HepG2 (cell line): ENCODE data around the gene XPNPEP3. TPM values are rescaled to one million over a fixed set of nuclear protein-coding genes. Genes with fewer than 3 reads are reported as not detected.
A peak's percentile ranks its signal among the peaks of the same experiment; 100 is the strongest.

Experiments used
- AHDC1 ChIP-seq: sonication (generic); formaldehyde crosslinking; IDR thresholded peaks from 2 replicates; pipeline ENCODE4 v1.5.1; 2020; ENCODE audit warnings: mild to moderate bottlenecking, missing genetic modification reagents, borderline replicate concordance
- IKZF5 ChIP-seq: IDR thresholded peaks from 2 replicates; pipeline ENCODE4 v1.6.1; 2018; ENCODE audit warnings: missing genetic modification reagents, mild to moderate bottlenecking, missing compliant biosample characterization
- NKX3-1 ChIP-seq: sonication (generic); formaldehyde crosslinking; IDR thresholded peaks from 2 replicates; pipeline ENCODE4 v1.5.0; 2020; ENCODE audit warnings: missing genetic modification reagents
- PHF20 ChIP-seq: sonication (generic); formaldehyde crosslinking; IDR thresholded peaks from 2 replicates; pipeline ENCODE4 v1.5.0; 2020; ENCODE audit warnings: mild to moderate bottlenecking, missing genetic modification reagents
- SP2 ChIP-seq: sonication (generic); formaldehyde crosslinking; IDR thresholded peaks from 2 replicates; pipeline ENCODE4 v1.5.1; 2020; ENCODE audit warnings: mild to moderate bottlenecking, missing genetic modification reagents
- TFDP1 ChIP-seq: IDR thresholded peaks from 2 replicates; pipeline ENCODE4 v1.6.1; 2016; ENCODE audit warnings: missing compliant biosample characterization, missing genetic modification reagents, borderline replicate concordance
- THAP11 ChIP-seq: IDR thresholded peaks from 2 replicates; pipeline ENCODE4 v1.6.1; 2016; ENCODE audit warnings: missing biosample characterization, missing genetic modification reagents
- ZBTB49 ChIP-seq: sonication (generic); formaldehyde crosslinking; IDR thresholded peaks from 2 replicates; pipeline ENCODE4 v1.4.0; 2020; ENCODE audit warnings: missing genetic modification reagents, borderline replicate concordance
- ZNF235 ChIP-seq: sonication (generic); formaldehyde crosslinking; IDR thresholded peaks from 2 replicates; pipeline ENCODE4 v1.8.1; 2023; ENCODE audit warnings: mild to moderate bottlenecking, missing genetic modification reagents, borderline replicate concordance
- ZNF362 ChIP-seq: sonication (generic); formaldehyde crosslinking; IDR thresholded peaks from 2 replicates; pipeline ENCODE4 v1.4.0; 2020; ENCODE audit warnings: missing genetic modification reagents, mild to moderate bottlenecking, borderline replicate concordance
- ZNF431 ChIP-seq: sonication (generic); formaldehyde crosslinking; IDR thresholded peaks from 2 replicates; pipeline ENCODE4 v1.9.0; 2022; ENCODE audit warnings: missing genetic modification reagents, low read depth, mild to moderate bottlenecking, borderline replicate concordance
- ZNF503 ChIP-seq: sonication (generic); formaldehyde crosslinking; IDR thresholded peaks from 2 replicates; pipeline ENCODE4 v1.4.0; 2020; ENCODE audit warnings: missing genetic modification reagents
- ZNF703 ChIP-seq: sonication (generic); formaldehyde crosslinking; IDR thresholded peaks from 2 replicates; pipeline ENCODE4 v1.5.1; 2020; ENCODE audit warnings: missing genetic modification reagents, mild to moderate bottlenecking, moderate library complexity, borderline replicate concordance
- polyA plus RNA-seq, 8 experiments: library from polyadenylated mRNA; depleted of rRNA in 3 of 8; stranded (reverse) in 7 of 8; unstranded in 1 of 8; fragments of >200 nt; fragmentation: Illumina TruSeq in 4 of 8; extraction: Trizol in 4 of 8; gene quantifications; 2 replicates each; pipeline versions ENCODE4 v1.2.1 to v1.2.3, GENCODE V29; 2011 to 2016; ENCODE audit warnings: low read depth in 4 of 8, missing spikeins in 1 of 8, mixed read lengths in 1 of 8; ENCODE audit not compliant: insufficient read depth in 1 of 8
- total RNA-seq, 5 experiments: library from RNA; depleted of rRNA; stranded (reverse); fragments of >200 nt; fragmentation: Illumina TruSeq; extraction: Trizol; gene quantifications; 2 replicates each; pipeline ENCODE4 v1.2.3, GENCODE V29; 2016; ENCODE audit warnings: low read depth in 1 of 5

The XPNPEP3 gene
- total and polyA plus RNA-seq, 2 of the 13 experiments (the other 11 are each of a cell fraction or from before 2014, with no cell fraction given): 10.3 to 14.0 TPM

GRCh38 chr22:40950962-40951794, 94.2 kb downstream of the XPNPEP3 start, which contains the start of gene RBX1 (continued):
- TF ChIP-seq ZNF503 (CRISPR knock-in tag) (peak; percentile 71), AHDC1 (CRISPR knock-in tag) (no peak), PHF20 (CRISPR knock-in tag) (peak; percentile 65), NKX3-1 (CRISPR knock-in tag) (peak; percentile 59; the same call in 1 of the 2 replicates), TFDP1 (CRISPR knock-in tag) (peak; percentile 59; the same call in 1 of the 2 replicates), ZNF235 (peak; percentile 20; the same call in 1 of the 2 replicates), ZNF431 (CRISPR knock-in tag) (0 out of 2 replicates have a peak, but pooled peaks have one; percentile 1), SP2 (CRISPR knock-in tag) (peak; percentile 93), ZNF362 (CRISPR knock-in tag) (peak; percentile 29; the same call in 1 of the 2 replicates), ZBTB49 (0 out of 2 replicates have a peak, but pooled peaks have one; percentile 56), ZNF703 (no peak), THAP11 (CRISPR knock-in tag) (peak; percentile 80), IKZF5 (CRISPR knock-in tag) (0 out of 2 replicates have a peak, but pooled peaks have one; percentile 2)
